ENCODE measurements around the gene OTOGL.
"Not testable (repeated sequence)": the region's sequence is repeated elsewhere in the genome, so short reads cannot be mapped to it uniquely, and the experiment has no call there.

Gene OTOGL

GRCh38 chr12:80273144-80273543 lies 173.8 kb downstream of the OTOGL start:
- no peak for DNase-seq (ENCODE audit: low spot score)

DNA sequence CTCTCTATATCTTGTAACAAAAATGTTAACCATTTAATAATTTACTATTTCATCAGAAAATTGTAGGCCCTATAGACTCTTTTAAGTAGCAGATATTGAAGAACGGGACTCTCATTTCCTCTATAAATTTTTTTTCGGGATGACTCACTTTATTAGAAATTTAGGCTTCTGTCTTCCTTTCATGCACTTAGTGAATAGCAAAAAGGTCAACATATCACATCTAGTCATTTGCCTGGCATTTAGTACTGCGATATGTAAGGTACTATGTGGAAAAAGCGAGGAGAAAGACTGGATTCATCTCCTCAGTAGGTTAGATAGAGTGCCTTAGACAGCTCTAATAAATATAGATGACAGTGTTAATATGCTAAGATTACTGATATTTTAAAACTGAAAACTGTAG lies 178.4 kb downstream of the OTOGL start:
- DNase-seq (ENCODE audit: low spot score): no peak

GRCh38 chr12:80282226-80282625 lies 182.9 kb downstream of the OTOGL start:
- no peak for DNase-seq (ENCODE audit: low spot score)

- DNase-seq (ENCODE audit: low spot score): no peak
Measured at GRCh38 chr12:80282761-80283160, 183.4 kb downstream of the OTOGL start.

DNA sequence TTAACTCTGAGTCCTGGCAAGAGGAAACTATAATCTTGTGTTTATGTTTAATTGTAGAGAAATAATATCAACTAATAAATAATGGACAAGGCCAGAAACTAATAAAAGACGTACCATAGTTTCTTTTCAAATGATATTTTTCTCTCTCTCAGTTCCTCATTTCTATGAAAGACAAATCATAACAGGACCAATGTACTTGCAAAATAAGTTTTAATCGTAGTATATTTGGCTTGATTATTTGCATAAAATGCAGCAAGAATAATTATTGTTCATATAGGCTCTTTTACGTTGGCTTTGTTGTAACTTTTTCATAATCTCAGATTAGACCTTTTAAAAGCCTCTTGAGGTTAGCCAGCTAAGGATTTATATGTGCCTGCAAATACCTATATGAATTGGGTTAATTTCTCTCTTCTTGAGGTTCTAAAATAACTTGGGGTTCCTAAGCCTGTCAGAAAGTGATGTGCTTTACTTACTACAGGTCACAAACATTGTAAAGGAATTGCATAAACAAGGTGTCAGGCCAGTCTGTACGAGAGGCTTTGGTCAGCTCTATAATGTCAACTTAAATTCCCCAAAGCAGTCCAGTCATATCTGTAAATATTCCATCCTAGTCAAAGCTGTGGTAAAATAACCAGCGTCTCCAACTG lies 191.9 kb downstream of the OTOGL start:
- no peak for DNase-seq (ENCODE audit: low spot score)

DNA sequence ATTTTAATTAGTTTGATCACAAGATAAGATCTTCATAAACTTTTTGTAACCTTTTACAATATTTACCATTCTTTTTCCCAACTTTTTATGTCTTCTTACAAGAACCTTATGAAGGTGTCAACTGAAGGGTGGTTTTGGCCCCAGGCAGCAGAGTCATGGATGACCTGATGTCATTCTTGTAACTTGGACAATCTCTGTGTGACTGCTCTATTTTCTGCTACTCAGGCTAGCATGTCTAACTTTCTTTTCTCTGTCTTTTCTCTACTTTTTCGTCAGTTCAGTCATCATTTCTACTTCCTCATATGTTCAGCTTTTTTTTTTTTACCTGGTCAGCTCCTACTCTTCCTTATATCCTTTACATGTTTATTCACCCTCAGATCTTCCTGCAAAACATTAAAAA lies 194.0 kb downstream of the OTOGL start:
- DNase-seq (ENCODE audit: low spot score): no peak

DNA sequence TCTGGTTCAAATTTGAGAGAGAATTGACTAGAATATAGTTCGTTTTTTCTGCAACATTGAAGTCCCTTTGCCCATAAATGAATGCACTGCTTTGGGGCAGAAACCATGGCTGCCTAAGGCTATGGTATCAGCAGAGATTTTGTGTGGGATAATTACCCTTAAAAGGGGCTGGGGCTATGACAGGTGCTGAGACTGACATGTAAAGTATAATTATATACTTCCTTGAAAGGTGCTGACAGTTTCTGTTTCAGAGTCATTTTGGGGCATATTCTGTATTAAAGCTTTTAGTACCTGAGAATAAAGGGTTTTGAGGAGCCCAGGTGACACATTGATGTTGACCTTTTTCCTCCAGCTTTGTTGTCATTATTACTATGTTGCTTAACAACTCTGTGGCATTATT lies 194.4 kb downstream of the OTOGL start:
- DNase-seq (ENCODE audit: low spot score): no peak

- no peak for DNase-seq (ENCODE audit: low spot score)
Measured at GRCh38 chr12:80299219-80299618, 199.9 kb downstream of the OTOGL start.

DNA sequence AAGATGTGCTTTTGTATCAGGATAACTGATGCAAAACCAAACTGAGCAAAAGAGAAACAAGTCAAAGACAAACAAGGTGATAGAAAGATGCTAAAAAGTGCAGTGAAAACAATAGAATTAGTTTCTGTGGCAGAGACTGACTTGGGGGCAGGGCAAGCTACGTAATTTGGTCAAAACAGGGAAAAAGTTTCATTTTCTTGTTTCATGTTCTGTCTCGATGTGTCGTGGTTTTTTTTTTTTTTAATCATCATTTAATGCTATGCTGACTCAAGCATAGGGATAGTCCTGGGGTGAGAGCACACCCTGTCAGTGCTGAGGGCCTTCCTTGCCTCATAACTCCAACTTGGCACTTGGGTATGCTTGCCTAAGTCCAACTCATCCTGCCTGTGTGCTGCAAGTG lies 200.6 kb downstream of the OTOGL start:
- no peak for DNase-seq (ENCODE audit: low spot score)

DNA sequence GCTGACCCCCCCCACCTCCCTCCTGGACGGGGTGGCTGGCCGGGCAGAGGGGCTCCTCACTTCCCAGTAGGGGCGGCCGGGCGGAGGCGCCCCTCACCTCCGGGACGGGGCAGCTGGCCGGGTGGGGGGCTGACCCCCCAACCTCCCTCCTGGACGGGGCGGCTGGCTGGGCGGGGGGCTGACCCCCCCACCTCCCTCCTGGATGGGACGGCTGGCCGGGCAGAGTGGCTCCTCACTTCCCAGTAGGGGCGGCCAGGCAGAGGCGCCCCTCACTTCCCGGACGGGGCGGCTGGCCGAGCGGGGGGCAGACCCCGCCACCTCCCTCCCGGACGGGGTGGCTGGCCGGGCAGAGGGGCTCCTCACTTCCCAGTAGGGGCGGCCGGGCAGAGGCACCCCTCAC lies 208.1 kb downstream of the OTOGL start:
- DNase-seq (ENCODE audit: low spot score): not testable (repeated sequence)

- DNase-seq (ENCODE audit: low spot score): no peak
Measured at GRCh38 chr12:80313209-80313608, 213.9 kb downstream of the OTOGL start.

DNA sequence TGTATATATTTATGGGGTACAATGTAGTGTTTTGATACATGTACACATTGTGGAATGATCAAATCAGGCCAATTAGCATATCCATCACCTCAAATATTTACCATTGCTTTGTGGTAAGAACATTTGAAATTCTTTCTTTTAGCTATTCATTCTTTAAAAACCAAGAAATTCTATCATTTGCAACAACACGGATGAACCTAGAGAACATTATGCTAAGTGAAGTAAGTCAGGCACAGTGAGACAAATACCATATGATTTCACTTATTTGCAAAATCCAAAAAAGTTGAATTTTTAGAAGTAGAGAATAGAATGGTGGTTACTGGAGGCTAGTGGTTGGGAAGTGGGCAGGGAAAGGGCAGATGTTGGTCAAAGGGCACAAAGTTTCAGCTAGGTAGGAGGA lies 215.4 kb downstream of the OTOGL start:
- DNase-seq (ENCODE audit: low spot score): no peak

- DNase-seq (ENCODE audit: low spot score): no peak
Measured at GRCh38 chr12:80316222-80316621, 216.9 kb downstream of the OTOGL start.

GRCh38 chr12:80317307-80317706 lies 218.0 kb downstream of the OTOGL start:
- DNase-seq (ENCODE audit: low spot score): no peak

DNA sequence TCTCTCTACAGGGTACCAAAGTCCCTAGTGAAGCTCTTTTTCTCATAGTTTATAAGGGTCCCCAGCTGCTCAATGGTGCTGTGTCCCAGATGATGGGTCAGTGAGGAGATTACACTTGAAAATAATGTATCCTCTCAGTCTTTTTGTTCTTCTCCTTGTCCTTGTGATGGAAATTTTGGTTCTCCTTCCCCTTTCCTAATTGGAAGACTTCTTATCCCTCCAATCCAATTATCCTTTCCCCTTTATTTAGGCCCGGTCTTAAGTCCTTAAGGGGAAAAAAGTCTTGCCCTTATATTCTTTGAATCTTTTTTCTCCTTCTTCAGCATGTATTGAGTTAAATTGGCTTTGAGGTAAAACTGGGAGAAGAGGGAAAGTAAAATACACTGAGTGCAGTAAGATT lies 218.6 kb downstream of the OTOGL start:
- no peak for DNase-seq (ENCODE audit: low spot score)

DNA sequence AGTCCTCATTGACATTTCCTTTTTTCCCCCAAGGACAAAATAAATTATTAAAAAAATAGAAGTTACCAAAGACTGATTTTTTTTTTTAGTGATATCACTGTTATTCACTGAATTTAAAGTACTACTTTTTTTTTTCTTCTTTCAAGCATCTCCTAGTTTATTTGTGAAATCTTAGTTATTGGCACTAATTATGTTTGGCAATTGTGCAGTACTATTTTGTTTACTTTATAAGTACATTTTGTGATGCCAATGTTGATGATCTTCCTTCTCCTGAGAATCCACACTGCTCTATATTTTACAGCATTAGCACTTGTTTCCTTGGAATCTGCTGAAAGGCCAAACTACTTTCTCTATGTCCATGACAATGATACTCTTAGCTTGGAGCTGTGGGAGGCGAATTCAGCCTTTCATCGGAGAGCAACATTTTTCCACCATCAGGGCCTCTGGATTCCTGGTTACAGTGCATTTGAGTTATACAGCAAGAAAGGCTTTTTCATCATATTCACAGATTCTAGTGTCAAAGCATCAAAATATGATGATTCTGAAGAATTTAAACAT lies 220.9 kb downstream of the OTOGL start:
- DNase-seq (ENCODE audit: low spot score): no peak

DNA sequence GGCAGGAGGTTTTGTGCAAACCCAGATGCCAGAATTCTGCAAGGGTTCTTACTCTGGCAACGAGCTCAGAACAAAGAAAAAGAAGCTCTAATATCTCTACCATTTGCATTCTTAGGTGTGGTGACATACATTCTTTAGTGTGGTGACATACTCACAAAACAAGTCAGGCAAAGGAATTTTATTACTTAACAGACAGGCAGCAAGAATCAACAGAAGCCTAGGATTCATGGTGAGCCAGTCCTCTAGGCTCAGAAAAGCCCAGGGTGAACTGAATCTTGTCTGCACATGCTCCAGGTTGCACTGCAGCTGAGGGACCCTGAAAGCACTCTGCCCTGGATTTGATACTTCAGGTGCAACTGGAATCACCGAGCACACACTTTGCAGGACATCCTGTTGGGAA lies 222.3 kb downstream of the OTOGL start:
- peak; percentile 20 for DNase-seq (ENCODE audit: low spot score)

DNA sequence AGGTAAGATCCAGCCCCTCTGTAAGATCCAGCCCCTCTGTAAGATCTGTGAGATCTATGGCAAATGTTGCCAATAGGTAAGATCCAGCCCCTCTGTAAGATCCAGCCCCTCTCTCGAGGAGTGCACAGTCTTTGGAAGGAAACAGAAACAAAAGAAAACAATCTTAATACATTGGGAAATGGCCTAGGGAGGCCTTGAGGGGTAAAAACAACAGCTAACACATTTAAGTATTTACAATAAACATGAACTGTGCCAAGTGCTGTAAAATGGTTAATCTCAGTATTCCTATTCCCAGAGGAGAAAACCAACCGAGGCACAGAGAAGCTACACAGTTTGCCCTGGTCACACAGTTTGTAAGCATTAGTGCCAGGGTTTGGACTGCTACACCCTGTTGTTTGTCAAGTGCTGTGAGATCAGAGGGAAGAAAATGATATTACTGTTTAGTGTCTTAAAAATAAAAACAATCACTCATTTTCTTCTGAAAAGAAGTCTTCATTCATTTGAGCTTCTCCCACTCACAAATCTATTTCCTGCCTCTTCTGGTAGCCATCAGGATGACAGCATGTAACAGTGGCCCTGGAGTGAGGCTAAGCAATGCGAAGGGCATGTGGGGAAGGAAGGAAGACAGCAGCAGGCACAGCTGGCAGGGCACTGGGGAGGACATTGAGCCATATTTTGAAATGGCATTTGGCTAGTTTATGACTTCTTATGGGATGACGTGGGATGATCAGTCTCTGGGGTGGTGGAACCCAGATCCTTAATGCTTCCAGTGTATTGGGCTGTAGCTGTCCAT lies 226.0 kb downstream of the OTOGL start:
- no peak for DNase-seq (ENCODE audit: low spot score)

GRCh38 chr12:80332827-80333226 lies 233.5 kb downstream of the OTOGL start:
- DNase-seq (ENCODE audit: low spot score): no peak

DNA sequence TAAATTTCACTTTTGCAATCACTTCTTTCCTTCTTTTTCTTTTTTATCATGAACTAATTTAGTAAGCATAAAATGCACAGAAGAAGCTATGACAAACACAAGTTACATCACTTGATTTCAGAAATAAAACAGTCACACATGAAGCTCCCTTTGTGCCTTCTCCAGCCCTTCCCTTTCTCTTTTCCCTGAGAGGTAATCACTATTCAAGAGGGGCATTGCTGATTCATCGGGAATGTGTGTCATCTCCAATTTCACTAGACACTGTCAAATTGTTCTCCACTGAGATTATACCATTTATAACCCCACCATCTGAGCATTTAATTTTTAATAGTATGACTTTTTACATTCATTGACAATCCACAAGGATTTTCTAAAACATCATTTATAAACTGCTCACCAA lies 253.1 kb downstream of the OTOGL start:
- DNase-seq (ENCODE audit: low spot score): no peak

- peak; percentile 7 for DNase-seq (ENCODE audit: low spot score)
Measured at GRCh38 chr12:80353254-80353653, 253.9 kb downstream of the OTOGL start.

DNA sequence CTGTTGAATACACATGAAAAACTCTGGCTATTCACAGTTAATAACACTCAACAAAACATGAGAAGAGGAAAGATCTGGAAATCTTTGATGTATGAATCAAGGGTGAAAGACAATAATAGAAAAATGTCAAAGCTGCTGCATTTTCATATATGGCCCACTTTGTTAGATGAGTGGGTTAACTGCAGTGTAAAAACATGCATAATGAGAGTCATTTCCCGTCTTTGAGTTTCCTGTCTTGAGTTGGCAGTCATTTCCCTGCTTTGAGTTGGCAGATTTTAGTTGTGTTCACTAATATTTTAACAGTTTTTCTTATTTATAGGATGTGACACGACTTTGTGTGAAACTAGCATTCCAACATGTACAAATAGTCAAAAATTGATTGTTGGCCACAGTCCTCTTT lies 256.8 kb downstream of the OTOGL start:
- no peak for DNase-seq (ENCODE audit: low spot score)

GRCh38 chr12:80359703-80360102 lies 260.4 kb downstream of the OTOGL start:
- no peak for DNase-seq (ENCODE audit: low spot score)

GRCh38 chr12:80364056-80364455 lies 264.7 kb downstream of the OTOGL start:
- DNase-seq (ENCODE audit: low spot score): no peak

Data from AG08396 (cell line).